Stimulated activated CD8-positive, alpha-beta memory T cell treated with anti-CD3 and anti-CD28 coated beads, Interleukin-12 subunit alpha, Interleukin-12 subunit beta, amount 100 ng/mL, for 24 hours (primary cell): ENCODE measurements around the gene TMEM156.
"Not testable (repeated sequence)": the region's sequence is repeated elsewhere in the genome, so short reads cannot be mapped to it uniquely, and the experiment has no call there.

Experiments
- DNase-seq: peaks from one replicate; pipeline ENCODE4 v3.0.0-alpha.2; 2020; ENCODE audit errors: extremely low read depth

Gene TMEM156

DNA sequence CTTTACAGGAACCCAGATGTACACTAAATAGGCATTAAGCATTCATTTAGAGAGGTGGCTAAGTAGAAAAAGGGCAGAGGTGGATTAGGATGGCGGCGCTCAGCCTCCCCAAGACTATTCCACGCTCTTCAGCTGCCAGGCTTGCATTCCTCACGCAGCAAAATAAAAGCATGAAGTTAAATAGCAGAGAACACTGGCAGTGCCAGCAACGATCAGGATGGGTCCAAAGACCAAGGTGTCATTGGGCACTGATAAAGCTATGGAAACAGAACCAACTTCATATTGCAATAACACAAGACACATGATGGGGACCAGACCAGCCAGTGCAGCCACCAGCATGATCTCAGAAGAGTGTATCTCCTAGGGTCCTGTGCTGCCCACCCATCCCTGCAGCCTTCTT is 42.0 kb downstream of the TMEM156 start:
- DNase-seq: no peak

DNA sequence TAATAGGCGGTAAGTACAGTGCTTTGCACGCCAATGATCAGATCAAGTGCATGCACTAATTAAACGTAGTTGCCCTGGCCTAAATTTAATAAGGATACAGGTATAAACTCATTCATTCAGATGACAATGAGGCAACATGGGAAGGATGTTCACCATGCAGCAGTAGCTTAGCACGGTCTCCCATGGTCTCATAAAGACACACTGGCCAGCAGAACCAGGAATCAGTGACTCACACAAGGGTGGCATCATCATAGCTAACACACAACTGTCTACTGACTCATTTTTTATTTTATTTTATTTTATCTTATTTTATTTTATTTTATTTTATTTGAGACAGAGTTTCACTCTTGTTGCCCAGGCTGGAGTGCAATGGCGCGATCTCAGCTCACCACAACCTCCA is 42.7 kb downstream of the TMEM156 start:
- DNase-seq: no peak

DNA sequence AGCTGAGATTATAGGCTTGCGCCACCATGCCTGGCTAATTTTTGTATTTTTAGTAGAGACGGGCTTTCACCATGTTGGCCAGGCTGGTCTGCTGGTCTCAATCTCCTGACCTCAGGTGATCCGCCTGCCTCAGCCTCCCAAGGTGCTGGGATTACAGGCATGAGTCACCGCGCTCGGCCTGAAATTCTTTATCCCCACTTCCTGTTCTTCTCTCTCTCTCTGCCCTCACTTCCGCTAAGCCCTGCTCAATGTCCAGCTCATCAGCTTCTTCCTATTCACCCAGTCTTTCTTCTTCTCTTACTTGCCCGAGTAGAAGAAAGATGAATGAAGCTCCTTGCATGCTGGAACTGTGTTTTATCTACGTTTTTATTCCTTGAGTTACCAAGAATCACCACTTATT is 43.9 kb downstream of the TMEM156 start:
- not testable (repeated sequence) for DNase-seq

DNA sequence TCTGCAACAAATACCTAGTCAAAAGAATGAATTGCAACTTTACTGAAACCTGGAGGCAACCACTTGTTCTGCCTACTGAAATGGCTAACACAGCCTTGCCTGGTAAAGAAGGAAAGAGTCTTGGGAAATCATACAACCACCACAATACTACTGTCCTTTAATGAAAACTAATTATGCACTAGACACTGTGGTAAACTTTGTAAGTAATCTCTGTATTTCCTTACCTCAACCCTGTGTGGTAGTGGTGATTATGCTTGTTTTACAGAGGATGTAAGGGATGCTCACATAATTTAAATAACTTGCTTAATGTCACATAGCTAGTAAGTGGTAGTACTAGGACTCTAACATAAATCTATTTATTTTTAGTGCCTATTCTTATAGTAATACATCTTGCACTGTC is 44.7 kb downstream of the TMEM156 start:
- no peak for DNase-seq

DNA sequence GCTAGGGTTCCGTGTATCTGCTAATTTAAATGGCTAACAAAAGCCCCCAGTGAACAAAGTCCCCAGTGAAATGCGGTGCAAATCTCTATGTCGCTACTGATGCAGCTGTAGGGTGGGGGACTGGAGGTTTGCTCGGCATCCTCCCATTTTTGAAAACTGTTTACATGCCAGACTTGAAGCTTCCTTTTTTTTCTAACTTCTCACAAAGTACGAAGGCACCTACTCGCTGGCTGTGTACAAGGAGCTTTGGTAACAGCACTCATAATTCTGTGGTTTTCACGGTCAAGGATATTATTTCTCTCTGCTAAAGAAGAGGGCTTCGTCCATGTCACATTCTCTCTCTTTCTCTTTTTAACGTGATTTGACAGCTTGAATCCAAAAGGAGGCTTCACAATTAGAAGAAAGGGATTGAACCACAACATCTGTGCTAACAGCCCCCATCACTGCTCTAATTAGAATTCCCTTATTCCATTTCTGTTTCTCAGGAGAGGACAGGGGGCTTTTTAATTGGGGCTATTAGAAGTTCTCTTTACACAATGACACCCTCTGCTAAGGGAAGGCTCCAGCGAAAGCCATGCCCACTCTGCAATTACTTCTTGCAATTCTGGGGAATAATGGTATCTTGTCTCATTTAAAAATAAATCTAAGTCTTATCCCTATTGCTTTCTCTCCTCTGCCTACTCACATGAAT is 46.7 kb downstream of the TMEM156 start:
- DNase-seq: no peak

DNA sequence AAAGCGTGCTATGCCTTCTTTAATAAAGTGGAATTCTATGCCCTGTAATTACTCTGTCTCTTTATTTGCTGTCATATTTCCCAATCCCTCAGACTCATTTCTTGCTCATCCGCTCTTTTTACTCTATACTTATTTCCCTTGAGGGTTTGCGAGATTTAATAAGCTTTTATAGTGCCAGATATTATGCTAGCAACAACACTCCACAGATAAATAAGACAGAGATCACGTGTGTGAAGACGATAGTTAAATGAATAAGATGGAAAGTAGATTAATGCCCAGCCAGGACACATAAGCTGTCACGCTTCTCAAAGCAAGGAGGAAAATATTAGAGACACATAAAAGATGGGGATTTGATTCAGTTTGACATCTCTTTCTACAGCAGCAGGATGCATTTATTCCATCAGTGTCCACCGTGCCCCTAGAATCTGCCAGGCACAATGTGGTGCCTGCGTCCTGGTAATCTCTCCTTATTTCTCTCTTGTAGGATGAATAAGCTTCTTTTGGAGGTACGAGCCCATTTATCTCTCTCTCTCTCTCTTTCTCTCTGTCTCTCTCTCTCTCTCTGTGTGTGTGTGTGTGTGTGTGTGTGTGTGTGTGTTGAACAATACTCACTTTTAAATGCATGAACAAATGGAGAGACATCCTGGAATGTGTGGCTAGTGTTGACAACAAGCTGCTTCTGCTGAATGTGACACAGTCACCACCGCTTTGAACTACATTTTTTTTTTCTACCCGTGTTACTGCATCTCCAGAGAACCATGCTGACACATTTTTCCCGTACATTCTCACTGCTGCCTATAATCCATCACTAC is 48.2 kb downstream of the TMEM156 start:
- DNase-seq: no peak

DNA sequence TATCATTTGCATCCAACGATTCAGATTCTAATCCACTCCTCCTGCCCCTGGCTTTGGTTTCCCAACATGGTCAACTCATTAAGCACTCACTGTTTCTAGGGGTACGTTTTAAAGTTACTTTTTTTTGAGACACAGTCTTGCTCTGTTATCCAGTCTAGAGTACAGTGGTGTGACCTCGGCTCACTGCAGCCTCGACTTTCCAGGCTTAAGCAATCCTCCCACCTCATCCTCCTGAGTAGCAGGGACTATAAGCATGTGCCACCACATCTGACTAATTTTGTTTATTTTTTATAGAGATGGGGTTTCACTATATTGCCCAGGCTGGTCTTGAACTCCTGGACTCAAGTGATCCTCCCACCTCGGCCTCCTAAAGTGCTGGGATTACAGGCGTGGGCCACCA is 48.9 kb downstream of the TMEM156 start:
- no peak for DNase-seq

DNA sequence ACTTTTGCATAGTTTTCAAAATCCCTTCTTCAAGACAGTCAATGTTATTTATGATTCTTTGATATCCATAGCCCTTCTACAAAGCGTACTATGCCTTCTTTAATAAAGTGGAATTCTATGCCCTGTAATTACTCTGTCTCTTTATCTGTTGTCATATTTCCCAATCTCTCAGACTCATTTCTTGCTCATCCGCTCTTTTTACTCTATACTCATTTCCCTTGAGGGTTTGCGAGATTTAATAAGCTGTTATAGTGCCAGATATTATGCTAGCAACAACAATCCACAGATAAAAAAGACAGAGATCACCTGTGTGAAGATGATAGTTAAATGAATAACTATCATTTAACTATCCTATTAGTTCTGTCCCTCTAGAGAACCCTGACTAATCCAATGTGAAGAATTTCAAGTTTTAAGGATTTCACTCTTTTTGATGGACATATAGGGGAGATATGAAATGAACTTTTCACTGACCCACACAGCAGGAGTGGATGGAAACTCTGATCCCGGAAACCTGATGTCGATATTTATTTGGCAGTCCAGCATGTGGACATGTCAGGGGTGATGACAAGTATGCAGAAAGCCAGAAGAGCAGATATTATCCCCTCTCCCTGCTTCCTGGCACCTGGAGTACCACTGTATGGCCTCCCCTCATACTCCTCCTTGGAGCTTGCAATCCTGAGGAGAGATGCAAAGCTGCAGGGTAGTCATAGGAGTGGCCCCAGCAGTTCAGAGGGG is 49.7 kb downstream of the TMEM156 start:
- DNase-seq: no peak

DNA sequence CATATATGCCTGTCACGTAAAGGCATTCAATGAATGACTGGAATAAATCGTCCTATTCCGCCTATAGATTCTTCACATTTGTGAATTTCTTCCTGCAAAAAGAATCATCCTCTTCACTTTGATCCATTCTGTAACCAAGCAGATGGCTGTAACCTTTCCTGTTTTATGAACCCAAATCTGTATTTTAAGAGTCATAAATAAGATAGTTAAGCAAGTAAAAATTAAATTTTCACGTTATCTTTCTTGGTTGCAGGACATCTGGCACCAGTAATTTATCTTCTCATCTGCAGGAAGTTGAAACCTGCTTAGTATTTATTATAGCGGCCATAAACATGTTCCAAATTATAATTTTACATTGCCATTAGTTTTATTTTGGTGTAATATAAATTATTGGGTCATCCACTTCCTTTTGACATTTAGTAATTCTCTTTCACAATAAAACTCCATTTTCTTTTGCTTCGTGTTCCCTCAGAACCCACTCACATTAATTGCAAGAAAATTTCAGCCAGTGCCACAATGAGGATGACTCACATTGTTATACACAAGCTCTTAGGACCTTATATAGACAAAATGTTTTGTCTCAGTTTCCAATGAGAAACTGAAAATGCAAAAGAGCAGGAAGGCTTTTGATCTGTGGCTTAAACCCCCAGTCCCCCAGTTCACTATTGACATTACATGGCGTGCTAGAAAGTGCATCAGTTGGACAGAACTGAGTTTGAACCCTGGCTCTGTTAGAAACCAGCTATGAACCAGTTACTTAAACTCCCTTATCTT is 51.1 kb downstream of the TMEM156 start:
- no peak for DNase-seq

DNA sequence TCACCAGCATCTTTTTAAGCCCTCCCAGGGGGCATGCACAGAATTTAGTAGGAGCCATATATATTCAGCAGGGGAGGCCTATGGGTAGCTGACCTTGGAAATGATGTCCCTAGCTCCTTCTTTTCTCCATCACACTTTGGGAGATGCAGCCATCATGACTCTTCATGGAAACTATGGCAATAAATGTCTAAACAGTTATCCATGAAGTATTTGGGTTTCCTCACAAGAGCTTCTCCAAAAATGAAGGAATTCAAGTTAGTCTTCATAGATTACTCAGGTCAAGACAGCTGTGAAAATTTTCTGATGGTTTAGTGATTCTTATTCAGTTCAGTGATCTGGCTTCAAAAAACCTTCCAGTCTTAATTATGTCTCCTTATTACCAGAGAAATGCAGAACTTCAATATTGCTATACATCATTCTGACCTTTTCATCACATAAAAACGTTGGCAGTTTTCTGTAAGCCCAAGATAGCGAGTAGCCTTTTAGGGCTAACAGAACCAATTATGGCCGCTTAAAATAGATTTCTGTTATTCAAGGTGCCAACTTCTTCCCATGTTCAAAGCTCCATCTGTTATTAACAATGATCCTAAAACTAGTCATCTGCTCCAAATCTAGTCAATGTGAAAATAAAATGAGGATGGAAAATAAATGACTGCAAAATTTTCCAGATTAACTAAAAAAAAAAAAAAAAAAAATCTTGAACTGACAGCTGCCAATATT is 52.5 kb downstream of the TMEM156 start:
- no peak for DNase-seq

DNA sequence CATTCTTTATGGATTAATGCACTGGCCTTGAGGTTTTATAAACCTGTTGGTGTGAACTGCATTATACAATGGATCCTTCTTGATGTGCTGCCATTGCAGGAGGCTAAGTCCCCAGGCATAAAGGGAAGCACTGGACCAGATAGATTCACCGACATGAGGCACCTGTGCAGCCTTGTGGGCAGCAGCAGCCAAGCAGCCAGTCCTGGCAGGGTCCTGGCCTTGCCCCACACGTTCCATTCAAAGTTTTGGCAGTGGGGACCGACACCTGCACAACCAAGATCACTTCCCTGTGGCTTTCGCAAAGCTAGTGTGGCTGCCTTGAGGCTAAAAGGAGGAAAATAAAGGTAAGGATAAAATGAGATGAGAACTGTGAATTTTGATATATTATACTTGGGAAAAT is 53.1 kb downstream of the TMEM156 start:
- no peak for DNase-seq

DNA sequence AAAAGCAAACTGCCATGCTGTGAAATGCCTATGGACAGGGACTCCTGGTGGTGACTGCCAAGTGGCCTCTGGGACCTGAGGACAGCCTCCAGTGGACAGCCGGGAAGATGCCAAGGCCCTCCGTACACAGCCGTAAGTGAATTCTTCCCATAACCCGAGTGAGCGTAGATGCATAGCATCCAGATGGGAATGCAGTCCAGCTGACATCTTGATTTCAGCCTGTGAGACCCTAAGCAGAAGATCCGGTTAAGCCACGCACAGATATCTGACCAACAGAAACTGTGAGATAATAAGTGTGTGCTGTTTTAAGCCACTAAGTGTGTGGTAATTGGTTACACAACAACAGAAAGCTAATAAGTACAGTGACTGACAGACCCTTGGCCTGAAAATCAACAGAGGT is 55.9 kb downstream of the TMEM156 start:
- DNase-seq: no peak

DNA sequence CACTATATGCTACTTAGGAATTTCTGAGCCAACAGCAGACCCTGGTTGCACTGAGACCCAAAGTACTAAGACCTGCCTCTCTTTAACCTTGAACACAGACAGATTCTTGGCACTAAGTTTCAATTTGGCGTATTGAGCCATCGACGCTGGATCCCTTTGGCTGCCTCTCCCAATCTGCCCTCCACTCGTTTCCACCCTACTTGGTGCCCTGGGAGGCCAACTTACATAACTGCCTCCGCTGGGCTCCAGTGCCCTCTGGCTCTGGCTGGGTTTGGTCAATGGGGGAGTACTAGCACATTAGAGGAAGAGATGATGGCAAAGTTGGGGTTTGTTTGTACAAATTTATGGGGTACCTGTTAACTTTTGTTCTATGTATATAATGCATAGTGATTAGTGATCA is 63.5 kb downstream of the TMEM156 start:
- DNase-seq: no peak

DNA sequence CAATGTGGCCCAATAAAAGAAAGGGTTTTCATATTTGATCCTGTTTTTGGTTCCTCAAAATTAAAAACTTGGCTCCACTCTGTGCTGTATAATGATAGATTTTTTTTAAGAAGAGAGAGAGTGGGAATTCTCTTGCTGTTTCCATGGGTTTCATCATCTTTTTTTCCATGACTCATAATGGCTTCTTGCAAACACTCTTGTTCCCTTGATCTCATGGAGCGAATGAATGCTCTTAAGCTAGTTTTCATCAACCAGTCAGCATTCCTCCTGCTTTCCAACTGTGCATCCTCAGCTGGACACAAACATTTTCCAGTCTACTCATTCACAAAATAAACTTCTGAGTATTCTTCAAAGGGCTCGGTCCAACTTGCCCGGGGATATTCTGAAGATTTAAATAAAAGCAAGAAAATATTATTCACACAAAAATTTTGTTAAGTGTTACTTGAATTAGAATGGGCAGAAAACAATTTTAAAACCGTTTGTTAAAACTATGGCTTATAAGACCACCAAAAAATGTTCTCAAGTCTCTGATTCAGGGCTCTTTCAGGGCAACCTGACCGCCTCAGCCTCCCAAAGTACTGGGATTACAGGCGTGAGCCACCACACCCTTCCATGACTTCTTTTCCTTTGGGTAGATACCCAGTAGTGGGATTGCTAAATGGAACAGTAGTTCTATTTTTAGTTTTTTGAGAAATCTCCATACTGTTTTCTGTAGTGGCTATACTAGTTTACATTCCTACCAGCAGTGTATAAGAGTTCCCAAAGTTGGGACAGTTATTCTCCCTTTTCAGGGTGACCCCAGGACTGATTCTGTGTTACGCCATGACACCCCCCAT is 64.7 kb downstream of the TMEM156 start:
- DNase-seq: no peak

DNA sequence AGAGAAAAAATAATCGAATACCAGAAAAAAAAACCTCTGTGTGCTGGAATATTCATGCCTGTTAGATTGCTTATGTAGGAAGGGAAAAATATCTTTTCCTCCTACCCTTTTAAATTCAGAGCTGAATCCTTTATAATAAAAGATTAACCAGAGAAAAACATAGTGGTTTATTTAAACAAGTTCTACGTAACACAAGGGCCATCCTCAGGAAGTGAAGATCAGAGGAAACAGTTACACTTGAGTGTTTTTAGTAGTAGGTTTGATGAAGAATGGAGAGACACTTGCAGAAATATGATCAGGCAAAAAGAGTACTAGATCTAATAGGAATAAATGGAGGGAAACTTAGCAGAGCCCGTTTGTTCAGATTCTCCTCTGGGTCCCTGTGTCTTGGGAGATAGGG is 66.3 kb downstream of the TMEM156 start:
- DNase-seq: no peak

DNA sequence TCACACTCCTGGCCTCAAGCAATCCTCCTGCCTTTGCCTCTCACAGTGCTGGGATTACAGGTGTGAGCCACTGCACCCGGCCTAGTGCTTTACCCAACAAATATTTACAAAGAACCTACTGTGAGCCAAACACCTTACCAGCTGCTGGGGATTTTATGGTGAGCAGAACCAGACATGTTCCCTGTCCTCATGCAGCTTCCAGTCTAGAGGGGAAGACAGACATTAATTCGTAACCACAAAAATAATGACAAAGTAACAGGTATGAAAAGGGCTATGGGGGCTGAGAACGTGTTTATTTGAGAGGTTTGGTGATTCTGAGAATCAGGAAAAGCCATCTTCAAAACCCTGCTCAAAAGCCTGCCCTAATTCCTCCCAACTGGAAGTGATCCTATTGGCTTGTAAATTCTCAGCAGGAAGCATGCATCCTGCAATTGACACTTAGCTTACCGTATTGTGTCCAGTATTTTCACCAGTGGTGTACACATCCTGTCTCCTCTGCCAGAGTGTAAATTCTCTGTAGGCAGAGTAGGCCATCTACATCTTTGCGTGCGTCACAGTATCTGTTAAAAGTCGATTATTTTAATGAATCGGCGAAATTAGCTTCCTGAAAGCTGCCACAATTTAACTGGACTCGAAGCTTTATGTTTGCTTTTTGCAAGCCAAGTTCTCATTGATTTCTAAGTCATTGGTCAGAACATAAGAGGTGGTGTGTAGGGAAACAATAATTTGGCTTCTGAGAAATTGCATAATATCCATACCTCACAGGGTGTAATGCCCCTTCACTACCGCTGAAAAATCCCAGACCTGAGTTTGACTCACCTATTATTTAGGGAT is 67.0 kb downstream of the TMEM156 start:
- no peak for DNase-seq

DNA sequence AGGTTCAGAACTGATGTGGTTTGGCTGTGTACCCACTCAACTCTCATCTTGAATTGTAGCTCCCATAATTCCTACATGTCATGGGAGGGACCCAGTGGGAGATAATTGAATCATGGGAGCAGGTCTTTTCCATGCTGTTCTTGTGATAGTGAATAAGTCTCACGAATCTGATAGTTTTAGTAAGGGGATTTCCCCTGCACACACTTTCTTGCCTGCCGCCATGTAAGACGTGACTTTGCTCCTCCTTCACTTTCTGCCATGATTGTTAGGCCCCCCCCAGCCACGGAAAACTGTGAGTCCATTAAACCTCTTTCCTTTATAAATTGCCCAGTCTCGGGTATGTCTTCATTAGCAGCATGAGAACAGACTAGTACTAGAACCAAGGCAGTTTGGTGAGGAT is 73.0 kb downstream of the TMEM156 start:
- not testable (repeated sequence) for DNase-seq

DNA sequence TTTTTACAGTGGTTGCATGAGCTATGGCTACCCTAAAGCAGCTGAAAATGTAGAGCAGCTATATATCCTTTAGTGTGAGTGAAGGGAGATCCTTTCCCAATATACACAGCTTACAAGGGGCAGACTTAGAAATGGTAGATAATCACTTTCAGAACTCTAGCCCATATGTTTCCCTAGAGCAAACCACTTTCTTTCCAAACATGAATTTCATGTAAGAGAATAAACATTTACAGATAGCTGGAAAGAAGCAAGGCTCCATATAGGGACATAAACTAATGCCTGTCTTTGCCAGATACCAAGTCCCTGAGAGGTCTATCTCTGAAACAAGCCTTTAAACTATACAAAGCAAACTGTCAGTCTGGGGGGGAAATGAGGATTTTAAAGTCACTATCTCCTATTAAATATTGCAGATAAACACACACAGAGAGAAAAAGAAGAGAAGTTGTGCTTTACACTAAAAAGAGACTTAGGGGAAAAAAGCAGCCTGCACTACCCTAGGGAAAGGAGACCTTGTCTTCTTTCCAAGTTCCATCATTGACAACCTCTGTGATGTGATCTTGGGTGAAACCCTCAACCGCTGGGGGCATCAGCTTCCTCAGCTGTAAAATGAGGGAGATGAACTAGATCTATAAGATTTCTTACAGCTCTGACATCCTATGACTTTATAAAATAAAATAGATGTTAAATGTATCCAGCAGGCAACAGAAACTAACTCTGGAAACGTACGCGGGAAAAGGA is 73.6 kb downstream of the TMEM156 start:
- DNase-seq: no peak

DNA sequence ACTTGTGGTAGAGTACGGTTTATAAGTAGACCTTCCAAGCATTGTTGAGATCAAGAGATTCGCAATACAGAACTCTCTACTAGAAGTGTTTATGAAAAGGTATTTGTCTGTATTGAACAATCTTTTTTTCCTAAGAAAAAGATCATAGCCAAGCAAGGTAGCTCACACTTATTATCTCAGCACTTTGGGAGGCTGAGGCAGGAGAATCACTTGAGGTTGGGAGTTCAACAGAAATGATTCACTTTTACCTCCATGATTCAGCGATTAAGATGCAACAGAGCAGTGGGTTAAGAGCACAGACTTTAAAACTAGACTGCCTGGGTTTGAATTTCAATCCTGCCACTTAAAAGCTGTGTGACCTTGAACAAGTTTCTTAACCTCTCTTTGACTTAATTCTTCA is 74.3 kb downstream of the TMEM156 start:
- DNase-seq: no peak
